Lower leg skin (tissue), 3 donors: ENCODE measurements around the gene DOK1.

Experiments used
- POLR2A ChIP-seq, 2 donors: fragments of 450-650 bp; IDR thresholded peaks; one replicate each; pipeline ENCODE4 v1.6.1; 2016 to 2017; ENCODE audit warnings: antibody characterized with exemption in 2 of 2, mild to moderate bottlenecking in 1 of 2, moderate library complexity in 1 of 2
- TF ChIP-seq, protein P1 (sequence below), 3 donors: fragments of 450-650 bp; IDR thresholded peaks; one replicate each; pipeline ENCODE4 v1.5.1; 2016; ENCODE audit warnings: antibody characterized with exemption in 3 of 3, mild to moderate bottlenecking in 3 of 3, moderate library complexity in 2 of 3

DNA sequence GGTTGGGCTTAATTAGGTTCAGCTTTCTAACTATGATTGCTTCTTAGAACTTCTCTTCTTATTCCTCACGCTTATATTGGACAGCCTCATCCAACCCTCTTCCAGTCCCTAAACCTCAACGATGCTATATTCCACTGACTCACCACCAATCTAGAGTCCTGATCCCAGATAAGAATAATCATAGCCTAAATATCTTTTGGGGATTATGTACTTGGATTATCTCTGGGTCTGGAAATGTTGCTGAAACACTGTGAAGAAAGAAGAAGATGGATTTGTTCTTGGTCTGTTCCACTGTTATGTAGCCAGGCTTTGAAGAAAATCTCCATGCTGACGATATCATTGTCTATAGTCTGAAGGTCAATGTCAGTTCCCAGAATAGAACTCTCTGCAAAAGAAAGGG, 26.9 kb downstream of the DOK1 start:
- TF ChIP-seq, protein P1, sequence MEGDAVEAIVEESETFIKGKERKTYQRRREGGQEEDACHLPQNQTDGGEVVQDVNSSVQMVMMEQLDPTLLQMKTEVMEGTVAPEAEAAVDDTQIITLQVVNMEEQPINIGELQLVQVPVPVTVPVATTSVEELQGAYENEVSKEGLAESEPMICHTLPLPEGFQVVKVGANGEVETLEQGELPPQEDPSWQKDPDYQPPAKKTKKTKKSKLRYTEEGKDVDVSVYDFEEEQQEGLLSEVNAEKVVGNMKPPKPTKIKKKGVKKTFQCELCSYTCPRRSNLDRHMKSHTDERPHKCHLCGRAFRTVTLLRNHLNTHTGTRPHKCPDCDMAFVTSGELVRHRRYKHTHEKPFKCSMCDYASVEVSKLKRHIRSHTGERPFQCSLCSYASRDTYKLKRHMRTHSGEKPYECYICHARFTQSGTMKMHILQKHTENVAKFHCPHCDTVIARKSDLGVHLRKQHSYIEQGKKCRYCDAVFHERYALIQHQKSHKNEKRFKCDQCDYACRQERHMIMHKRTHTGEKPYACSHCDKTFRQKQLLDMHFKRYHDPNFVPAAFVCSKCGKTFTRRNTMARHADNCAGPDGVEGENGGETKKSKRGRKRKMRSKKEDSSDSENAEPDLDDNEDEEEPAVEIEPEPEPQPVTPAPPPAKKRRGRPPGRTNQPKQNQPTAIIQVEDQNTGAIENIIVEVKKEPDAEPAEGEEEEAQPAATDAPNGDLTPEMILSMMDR (IDR thresholded peaks at IDR 0.05) = no peak
- TF ChIP-seq POLR2A (IDR thresholded peaks at IDR 0.05) = no peak
